GM19463 (cell line): ENCODE results near the gene ALX3.
A peak's percentile ranks its signal among the peaks of the same experiment; 100 is the strongest.
"Not testable (repeated sequence)": the region's sequence is repeated elsewhere in the genome, so short reads cannot be mapped to it uniquely, and the experiment has no call there.

Experiments
- ATAC-seq: cut with Tn5 transposase; IDR thresholded peaks from one replicate; pipeline ENCODE4 v1.9.1; 2021; ENCODE audit warnings: mild to moderate bottlenecking, moderate library complexity; ENCODE audit not compliant: unreplicated experiment

The ALX3 gene

DNA sequence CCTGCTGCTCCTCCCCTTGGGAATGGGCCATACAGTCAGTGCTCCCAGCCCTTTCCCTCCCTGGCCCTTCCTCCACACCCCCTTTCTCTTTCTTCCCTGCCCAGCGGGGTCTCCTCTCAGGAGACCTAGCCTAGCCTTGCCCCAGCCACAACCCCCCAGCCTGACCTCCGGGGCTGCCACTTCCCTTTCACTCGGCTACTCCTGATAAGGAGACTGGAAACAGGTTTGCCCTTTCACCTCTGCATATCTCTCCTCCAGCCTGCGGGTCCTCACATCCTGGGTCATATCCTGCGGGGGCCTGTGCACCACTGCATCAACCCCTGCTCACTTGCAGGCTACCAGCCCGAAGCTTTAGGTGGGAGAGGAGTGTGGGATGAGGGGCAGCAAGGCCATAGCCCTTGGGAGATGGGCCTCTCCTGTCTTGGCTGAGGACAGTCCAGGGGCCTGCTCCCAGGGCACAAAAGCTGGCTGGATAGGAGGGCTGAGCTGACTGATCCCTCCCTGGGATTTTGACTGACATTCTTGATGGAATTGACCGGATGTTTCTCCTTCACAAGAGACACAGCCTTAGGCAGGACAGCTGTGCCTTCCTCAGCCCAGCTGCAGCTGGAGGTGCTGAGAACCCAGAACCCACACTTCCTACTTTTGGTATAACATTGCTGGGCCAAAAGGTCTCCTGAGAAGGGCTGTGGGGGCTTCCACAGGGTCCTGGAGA lies 19.2 kb upstream of the ALX3 start:
- ATAC-seq, result no peak

DNA sequence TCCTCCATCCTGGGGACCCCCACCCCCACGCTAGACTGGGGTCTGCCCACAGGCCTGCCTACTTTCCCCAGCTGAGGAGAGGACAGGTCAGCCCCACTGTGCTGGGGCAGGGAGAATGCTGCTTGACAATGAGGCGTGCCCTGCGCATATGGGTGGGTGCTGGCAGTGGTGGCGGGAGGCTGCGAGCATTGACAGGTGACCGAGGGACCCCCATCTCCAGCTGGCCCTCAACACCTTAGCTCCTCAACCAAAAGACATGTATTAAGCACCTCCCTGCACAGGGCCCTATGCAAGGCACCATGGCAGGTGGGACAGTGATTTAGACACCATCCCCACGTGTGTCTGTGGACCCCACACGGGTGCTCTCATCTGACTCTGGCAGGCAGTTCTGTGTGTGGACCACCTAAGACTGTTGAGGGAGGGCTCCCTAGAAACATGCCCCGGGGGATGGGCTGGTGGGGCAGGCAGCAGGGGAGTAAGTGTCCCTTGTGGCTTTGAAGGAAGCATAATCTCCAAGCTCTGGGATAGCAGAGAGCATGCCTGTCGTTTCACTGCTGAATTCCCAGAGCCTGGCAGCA lies 18.4 kb upstream of the ALX3 start:
- no peak for ATAC-seq

DNA sequence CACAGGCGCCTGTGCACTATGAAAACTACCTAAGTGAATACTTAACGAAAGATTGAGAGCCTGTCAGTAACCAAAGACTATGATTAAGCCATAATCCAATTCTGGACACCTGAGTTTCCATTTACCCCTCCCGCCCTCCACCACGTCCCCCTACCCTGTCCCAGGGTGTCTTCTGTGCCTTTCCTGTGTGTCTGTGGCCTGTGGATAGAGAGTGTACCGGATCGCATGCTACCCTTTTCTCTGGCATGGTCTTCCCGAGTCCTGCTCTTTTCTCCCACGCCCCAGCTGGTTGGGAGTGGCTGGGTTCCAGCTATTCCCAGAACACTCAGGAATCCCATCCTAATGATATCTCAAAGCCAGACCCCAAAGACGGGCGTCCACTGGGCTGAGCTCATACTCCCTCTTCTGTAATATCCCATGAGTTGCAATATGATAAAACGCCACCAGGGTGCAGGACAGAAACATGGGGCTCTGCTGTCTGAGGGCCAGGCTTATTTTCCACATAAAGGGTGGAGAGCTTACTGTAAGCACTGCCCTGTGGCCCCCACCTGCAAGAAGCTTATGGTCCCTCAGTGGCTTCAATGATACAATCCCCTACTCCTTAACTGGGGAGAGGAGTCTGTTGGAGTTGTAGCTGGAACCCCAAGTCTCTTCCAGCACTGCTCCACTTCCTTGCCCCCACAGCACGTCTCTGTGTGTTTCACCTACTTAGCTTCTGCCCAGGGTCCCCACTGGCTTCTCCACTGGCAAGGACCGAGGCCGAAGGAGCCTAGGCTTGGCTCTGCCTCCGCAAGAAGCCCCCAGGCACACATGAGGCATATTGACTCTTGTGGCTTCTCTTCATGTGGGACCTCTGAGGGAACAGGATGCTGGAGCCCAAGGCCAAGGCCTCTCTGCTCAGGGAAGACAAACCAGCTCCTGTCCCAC lies 17.6 kb upstream of the ALX3 start:
- ATAC-seq, result peak; percentile 72

DNA sequence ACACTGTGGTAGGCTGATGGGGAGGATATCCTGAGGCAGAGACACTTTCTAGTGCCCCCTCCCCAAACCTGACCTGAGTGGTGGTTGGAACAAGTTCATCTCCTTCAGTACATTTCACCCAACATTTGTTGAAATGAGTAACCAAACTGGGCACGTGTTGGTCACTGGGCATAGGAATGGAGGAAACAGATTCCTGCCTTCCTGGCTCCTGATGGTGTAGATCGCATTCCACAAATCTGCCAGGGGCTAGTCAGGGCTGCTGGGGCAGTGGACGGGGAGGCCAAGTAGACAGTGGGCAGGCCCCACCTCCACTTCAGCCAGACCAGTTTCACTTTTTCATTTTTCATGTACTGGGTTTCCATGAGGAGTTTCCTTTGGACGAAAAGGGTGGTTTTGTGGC lies 16.5 kb upstream of the ALX3 start:
- no peak for ATAC-seq

DNA sequence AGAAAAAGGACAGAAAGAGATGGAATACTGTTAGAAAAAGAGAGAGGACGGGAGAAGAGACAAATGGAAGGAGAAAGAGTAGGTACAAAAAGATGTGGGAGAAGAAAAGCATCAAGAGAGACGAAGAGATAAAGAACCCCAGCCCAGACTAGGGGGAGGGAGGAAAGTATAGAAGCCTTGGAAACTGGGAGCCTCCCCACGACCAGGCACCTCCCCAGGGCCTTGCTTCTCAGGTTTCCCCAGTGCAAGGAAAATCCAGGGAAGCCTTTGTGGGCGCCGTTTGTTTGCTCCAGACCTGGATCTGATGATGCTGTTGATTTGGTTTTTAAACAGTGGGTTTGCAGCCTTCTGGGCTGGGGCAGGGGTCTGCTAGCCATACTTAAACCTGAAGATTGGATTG lies 15.2 kb upstream of the ALX3 start:
- no peak for ATAC-seq

DNA sequence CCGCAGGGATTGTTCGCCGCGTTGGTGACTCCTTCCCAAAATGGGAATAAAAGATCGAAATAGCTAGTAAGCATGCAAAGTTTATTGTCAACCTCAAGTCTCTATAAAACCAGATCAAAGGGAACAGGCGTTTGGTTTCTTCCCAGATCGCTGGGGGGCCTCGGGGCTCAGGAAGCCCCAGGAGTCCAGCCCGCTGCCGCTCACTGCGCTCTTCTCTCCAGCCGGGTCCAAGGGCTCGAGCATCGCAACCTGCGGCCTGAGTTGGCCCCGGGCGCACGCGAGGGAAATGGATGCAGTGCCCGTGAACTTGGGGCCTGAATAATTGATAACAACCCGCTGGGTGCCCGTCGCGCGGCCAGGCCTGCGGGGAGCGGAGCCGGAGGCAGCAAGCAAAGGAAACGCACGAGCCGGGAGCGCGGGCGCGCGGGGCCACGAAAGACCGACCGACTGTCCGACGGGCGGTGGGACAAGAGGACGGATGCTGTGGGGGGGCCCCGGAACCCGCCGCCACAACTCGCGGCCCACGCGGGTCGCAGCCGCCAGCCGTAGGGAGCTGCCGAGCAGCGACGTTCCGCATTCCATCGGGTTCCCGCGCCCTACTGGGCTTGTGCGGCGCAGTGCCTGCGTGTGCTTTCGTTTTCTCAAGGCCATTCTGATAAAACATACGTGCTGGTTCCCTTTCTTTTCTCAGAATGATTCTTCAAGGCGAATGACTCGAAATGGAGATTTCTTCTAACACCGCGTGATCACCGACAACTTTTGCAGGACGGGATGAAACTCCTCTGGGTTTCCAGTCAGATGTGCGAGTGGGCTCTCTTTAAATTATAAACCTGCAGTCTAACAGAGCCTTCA lies 14.0 kb upstream of the ALX3 start:
- ATAC-seq, result no peak

DNA sequence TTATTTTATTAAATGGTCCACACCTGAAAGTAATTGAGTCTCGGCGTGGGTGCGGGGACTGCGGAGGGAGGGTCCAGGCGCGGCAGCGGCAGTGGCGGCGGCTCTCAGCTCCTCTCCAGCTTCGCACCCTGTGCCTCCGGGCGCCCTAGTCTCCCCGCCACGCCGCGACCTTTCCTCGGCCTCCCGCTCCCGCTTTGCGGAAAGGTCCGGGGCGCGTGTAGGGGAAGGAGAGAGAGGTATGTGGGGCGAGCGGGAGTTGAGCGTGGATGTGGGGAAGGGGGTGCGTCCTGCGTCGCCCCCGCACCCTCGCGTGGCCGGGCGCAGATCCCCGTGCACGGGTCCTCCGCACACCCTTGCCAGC lies 13.4 kb upstream of the ALX3 start:
- ATAC-seq, result no peak

DNA sequence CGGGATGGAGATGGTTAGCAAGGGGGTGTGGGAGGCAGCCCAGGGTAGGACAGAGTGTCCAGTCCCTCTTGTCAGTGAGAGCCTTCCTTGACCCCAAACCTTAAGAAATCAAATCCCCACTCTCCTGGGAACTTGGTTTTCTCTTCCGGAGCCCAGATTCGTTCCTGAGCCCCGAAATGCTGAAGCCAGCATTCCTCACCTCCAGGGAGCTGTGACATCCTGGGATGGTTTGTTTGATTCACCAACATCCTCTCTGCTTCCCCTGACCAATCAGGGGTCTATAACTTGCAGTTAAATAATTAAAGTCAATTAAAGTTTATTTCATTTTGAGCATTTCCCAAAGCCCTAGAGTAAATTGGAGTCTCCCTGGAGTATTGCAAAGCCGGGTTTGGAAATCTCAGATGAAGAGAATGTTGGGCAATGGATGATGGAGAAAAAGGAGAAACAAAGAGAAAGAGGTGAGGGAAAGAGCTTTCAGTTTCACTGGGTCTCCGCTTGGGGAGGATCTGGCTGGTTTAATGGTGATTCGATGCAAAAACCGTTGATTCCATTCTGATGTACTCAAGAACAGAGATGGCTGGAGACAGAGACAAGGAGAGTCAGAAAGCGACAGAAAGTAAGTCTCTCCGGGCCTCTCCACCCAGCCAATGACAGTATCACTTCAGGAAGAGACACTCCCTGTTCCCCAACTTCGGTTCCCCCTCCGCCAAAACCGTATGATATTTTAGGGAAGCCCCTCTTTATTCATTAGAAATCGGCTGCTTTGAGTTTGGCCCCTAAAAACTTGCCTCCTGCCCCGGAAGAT lies 12.8 kb upstream of the ALX3 start:
- no peak for ATAC-seq

DNA sequence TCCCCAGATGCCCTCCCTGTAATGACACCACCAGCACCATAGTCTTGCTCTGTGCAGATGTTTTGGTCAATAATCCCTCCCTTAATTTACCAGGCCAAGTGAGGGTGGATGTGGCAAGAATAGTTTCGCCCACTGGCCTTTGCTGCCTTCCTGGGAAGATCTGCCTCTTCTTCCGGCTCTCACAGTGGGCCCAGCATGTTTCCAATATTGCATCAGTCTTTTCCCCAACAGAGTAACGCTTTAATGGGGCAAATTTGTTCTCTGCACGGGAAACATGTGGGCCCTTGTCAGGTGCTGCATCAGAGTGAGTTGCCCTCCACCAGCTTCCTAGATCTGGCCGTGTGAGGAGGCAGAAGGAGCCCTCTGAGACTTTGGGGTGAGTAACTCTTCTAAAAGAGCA lies 12.0 kb upstream of the ALX3 start:
- no peak for ATAC-seq

DNA sequence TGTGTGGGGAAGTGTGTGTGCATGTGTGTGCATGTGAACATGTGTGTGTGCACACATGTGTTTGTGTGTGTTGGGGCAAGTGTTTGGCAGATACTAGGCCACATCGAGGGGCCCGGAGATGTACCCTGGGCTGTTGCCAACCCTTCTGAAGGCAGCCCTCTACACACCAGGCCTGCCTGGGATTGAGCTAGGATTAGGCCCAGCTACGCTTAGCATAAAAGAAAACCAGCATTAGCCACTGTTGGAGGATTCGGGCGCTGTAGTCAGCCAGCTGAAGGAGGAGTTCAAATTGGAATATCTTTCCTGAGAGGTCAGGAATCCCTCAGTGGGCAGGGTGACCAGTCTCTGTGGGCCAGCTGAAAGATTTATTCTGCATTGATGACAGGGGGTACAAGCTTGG lies 10.6 kb upstream of the ALX3 start:
- no peak for ATAC-seq

DNA sequence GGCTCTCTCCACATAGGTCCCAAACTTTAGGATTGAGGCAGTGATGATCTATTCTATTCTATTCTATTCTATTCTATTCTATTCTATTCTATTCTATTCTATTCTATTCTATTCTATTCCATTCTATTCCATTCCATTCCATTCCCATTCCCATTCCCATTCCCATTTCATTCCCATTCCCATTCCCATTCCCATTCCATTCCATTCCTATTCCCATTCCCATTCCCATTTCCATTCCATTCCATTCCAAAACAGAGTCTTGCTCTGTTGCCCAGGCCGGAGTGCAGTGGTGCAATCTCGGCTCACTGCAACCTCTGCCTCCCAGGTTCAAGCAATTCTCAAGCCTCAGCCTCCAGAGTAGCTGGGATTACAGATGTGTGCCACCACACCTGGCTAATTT lies 9.5 kb upstream of the ALX3 start:
- not testable (repeated sequence) for ATAC-seq

DNA sequence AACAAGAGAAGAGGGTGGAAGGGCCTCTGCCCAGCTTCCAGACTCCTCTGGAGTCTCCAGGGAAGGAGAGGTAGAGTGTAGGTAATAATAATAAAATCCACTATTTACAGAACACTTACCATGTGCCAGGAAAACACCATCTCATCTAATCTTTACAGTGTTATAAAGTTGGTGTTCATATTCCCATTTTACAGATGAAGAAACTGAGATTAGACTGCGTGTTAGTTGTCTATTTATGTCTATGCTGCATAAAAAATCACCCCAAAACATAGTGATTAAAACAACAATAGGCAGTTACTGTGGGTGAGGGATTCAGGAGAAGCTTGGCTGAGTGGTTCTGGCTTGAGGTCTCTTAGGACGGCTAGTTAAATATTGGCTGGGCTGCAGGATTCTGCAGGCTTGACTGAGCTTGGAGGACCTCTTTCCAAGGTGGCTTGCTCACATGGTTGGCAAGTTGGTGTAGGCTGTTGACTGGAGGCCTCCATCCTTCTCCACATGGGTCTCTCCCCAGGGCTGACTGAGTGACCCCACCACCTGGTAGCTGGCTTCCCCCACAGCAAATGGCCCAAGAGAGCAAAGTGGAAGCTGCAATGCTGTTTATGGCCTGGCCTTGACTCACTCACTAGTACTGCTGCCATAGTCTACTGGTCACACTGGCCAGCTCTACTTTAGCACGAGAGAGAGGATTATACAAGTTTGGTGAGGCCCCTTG lies 6.5 kb upstream of the ALX3 start:
- ATAC-seq, result no peak

DNA sequence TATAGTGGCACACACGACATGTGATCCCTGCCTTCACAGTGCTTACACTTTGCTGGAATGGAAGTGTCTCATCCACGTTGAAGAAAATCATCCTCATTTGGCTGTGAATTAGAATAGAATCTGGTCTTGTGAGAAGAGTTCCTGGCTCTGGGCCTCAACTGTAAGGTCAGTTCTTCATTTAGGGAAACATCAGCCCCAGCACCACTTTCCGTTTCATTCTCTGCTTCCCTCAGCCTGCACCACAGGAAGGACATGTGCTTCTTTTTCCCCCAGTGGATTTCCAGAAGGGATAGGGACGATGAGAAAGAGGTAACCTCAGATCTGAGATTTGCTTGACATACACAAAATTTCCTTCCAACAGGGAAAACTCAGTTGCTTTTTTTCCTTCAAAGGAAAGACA lies 3.7 kb upstream of the ALX3 start:
- no peak for ATAC-seq

DNA sequence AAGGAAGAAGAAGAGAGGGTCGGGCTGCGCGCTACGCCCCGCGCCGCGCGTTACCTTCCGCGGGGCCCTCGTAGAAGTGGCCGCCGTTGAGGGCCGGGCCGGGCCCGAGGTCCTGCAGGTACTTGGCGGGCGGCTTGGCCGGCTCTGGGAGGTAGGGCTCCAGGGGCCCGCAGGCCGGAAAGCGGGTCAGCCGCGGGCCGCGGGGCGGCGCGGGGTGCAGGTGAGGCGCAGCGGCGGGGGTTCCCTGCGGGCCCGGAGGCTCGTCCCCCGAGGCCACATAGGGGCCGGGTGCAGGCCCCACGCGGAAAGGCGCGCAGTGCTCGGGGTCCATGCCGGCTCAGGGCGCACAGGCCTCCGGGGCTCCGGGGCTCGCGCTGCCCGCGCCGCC lies 196 bp downstream of the ALX3 start:
- ATAC-seq, result no peak

DNA sequence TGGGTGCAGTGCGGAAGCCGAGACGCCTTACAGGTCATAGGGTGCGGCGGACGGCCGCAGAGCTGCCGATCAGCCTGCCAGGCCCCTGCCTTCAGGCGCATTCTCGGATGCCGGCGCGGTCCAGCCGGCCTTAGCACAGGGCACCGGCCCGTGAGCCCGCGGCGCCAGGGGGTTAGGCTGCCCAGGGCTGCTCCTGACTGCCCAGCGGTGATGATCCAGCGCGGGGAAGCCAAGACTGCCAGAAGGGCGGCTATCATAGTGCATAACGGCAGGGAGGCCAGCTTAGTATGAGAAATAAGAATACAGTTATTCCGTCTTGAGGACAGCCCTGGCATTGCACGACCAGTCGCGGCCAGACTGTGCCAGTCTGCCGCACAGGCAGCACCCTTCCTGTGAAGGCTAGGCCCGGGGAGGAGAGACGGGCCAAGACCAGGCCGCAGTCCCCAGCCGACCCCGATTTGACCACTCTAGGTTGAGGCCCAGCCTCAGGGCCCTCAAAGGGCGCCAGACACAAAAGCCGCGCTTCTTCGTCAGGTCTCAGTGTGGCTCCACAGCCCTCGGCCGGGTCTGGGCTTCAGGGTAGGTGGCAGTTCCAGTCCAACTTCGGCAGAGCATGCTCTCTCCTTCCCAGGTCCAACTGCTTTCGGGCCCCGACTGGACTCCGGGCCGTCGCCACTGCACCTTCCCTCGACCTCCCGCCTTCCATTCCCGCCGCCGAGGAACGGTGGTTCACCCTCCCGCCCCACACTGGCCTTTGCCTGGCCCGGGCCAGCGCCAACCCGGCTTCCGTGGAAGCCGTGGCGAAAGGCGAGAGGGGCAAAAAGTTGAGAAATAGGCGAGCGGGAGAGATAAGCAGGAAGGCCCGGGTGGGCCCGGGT lies 829 bp downstream of the ALX3 start:
- ATAC-seq, result no peak

DNA sequence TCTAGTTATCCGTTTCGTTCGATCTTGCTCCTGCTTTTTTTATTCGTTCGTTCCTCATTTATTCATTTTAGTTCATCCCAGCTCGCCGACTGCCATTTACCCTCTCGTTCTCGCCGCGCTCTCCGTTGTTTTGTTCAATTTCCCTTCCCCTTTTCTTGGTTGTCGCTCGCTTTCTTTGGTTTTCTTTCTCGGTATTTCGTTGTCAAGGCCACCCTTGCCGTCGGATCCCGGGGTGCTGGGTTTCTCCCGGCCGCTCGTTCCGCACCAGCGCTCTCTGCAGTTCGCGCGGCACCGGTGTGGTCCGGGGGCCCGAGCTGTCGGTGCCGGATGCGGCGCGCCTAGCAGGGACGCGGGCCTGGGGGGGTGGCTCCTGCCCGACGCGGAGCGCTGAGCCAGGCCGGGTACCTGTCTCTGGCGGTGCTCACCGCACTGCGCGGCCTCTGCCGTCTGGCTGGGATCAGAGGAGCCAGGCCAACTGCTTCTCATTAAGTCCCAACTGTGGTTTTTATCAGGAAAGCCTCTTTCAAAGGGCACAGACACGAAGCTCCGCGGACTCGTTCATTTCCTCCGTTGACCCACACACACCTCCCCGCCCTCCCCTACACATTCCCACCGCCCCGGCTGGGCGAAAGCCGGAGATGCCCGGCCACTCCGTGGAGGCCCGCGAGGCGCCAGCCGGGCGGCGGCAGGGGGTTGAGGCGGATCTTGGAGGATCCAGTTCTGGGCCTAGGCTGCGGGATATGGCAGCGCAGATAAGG lies 1.6 kb downstream of the ALX3 start:
- no peak for ATAC-seq

DNA sequence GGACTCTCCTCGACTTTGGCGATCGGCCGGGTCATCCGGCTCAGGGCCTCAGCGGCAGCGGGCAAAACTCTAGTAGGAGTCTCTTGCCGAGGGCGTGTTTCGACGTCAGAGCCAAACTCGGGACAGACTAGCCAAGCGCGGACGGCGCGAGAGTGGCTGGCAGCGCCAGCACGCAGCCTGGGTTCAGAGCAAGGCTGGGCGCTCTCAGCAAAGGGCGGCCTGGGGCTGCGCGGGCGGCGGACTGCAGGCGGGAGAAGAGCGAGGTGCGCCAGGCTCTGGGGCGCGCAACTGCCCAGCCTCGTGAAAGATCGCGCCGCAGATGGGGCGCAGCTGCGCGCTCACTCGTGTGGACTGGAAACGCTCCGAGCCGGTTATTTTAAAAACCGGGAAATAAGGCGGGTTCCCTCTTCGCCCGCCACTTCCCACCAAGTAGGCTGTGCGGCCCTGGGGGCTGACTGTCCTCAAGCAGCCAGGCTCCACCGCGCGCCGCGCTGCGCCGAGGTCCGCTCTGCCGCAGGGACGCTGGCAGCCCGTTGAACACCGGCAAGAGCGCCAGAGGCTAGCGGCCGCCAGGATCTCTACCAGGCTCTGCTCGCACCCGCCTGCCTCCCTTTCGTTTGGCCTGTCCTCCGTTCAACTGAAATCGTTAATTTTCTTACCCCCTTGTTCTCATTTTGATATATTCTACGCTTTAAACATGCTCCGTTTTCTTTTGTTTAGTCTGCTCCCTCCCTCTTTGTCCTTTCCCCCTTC lies 2.4 kb downstream of the ALX3 start:
- ATAC-seq, result no peak
